Measurements from ENCODE around the gene DAPK2.
"Not testable (repeated sequence)": the region's sequence is repeated elsewhere in the genome, so short reads cannot be mapped to it uniquely, and the experiment has no call there.

DAPK2 gene

GRCh38 chr15:63900306-63900705 is 146.0 kb downstream of the DAPK2 start:
- H3K4me3 ChIP-seq (ENCODE audit: low read depth, low read length), result no peak overlapping the region

- H3K4me3 ChIP-seq (ENCODE audit: low read depth, low read length), result not testable (repeated sequence)
These were observed 146.7 kb downstream of the DAPK2 start for GRCh38 chr15:63899606-63900005.

GRCh38 chr15:63899193-63899592 is 147.1 kb downstream of the DAPK2 start:
- H3K4me3 ChIP-seq (ENCODE audit: low read depth, low read length), result no peak overlapping the region

- H3K4me3 ChIP-seq (ENCODE audit: low read depth, low read length), result no peak overlapping the region
These were observed 149.8 kb downstream of the DAPK2 start for GRCh38 chr15:63896336-63897115.

- no peak overlapping the region for H3K4me3 ChIP-seq (ENCODE audit: low read depth, low read length)
These were observed 150.5 kb downstream of the DAPK2 start for GRCh38 chr15:63895787-63896218.

- no peak overlapping the region for H3K4me3 ChIP-seq (ENCODE audit: low read depth, low read length)
These were observed 151.1 kb downstream of the DAPK2 start for GRCh38 chr15:63895194-63895593.

- H3K4me3 ChIP-seq (ENCODE audit: low read depth, low read length), result no peak overlapping the region
These were observed 151.7 kb downstream of the DAPK2 start for GRCh38 chr15:63894662-63894949.

GRCh38 chr15:63893866-63894661 is 152.2 kb downstream of the DAPK2 start:
- H3K4me3 ChIP-seq (ENCODE audit: low read depth, low read length), result no peak overlapping the region

- no peak overlapping the region for H3K4me3 ChIP-seq (ENCODE audit: low read depth, low read length)
These were observed 153.4 kb downstream of the DAPK2 start for GRCh38 chr15:63892794-63893441.

GRCh38 chr15:63891768-63892133 is 154.5 kb downstream of the DAPK2 start:
- H3K4me3 ChIP-seq (ENCODE audit: low read depth, low read length), result no peak overlapping the region

- no peak overlapping the region for H3K4me3 ChIP-seq (ENCODE audit: low read depth, low read length)
These were observed 155.1 kb downstream of the DAPK2 start for GRCh38 chr15:63891079-63891767.

GRCh38 chr15:63890617-63891016 is 155.7 kb downstream of the DAPK2 start:
- H3K4me3 ChIP-seq (ENCODE audit: low read depth, low read length), result no peak overlapping the region

GRCh38 chr15:63889831-63890230 is 156.5 kb downstream of the DAPK2 start:
- H3K4me3 ChIP-seq (ENCODE audit: low read depth, low read length), result no peak overlapping the region

GRCh38 chr15:63888823-63889222 is 157.5 kb downstream of the DAPK2 start:
- no peak overlapping the region for H3K4me3 ChIP-seq (ENCODE audit: low read depth, low read length)

- no peak overlapping the region for H3K4me3 ChIP-seq (ENCODE audit: low read depth, low read length)
These were observed 158.1 kb downstream of the DAPK2 start for GRCh38 chr15:63888146-63888545.

GRCh38 chr15:63887630-63888029 is 158.7 kb downstream of the DAPK2 start:
- no peak overlapping the region for H3K4me3 ChIP-seq (ENCODE audit: low read depth, low read length)

GRCh38 chr15:63884953-63885352 is 161.3 kb downstream of the DAPK2 start:
- H3K4me3 ChIP-seq (ENCODE audit: low read depth, low read length), result no peak overlapping the region

- no peak overlapping the region for H3K4me3 ChIP-seq (ENCODE audit: low read depth, low read length)
These were observed 164.9 kb downstream of the DAPK2 start for GRCh38 chr15:63881431-63881830.

- no peak overlapping the region for H3K4me3 ChIP-seq (ENCODE audit: low read depth, low read length)
These were observed 165.5 kb downstream of the DAPK2 start for GRCh38 chr15:63880744-63881143.

- H3K4me3 ChIP-seq (ENCODE audit: low read depth, low read length), result no peak overlapping the region
These were observed 166.3 kb downstream of the DAPK2 start for GRCh38 chr15:63879995-63880394.

- no peak overlapping the region for H3K4me3 ChIP-seq (ENCODE audit: low read depth, low read length)
These were observed 167.1 kb downstream of the DAPK2 start for GRCh38 chr15:63879211-63879610.

Measured in iPS-11a (cell line).